Lung microvascular endothelial cell (primary cell): Measurements from ENCODE around the gene COG5. TPM values are rescaled to one million over a fixed set of nuclear protein-coding genes. Genes with fewer than 3 reads are reported as not detected.
"Not testable (repeated sequence)": the region's sequence is repeated elsewhere in the genome, so short reads cannot be mapped to it uniquely, and the experiment has no call there.

Experiments
- DNase-seq, 2 donors: peaks; one replicate each; pipeline versions ENCODE4 v3.0.0 to v3.0.0-alpha.2; 2010; ENCODE audit warnings: low read depth in 2 of 2
- total RNA-seq: library from RNA; depleted of rRNA; stranded (reverse); fragments of >200 nt; gene quantifications from 2 replicates; pipeline ENCODE4 v1.2.1, GENCODE V29; 2014

COG5 gene
- total RNA-seq, 1 donor from 2014 or later: 19.6 TPM

DNA sequence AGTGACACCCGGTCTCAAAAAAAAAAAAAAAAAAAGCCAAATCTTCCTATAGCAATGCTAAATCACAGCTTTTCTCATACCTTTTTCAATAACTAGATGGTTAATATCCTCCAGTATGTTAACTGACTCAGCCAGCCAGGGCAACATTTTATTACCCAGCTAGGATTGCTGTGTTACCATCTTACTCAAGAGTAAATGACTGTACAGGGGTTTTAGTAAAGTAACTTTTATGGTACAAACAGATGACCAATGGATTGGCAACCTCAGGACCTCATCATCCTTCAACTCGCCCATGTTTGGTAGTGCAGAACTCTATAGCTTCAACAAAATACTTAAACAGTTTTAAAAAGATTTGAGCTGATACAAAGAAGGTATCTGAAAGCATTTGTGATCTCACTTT lies 335.4 kb downstream of the COG5 start:
- DNase-seq: no peak

DNA sequence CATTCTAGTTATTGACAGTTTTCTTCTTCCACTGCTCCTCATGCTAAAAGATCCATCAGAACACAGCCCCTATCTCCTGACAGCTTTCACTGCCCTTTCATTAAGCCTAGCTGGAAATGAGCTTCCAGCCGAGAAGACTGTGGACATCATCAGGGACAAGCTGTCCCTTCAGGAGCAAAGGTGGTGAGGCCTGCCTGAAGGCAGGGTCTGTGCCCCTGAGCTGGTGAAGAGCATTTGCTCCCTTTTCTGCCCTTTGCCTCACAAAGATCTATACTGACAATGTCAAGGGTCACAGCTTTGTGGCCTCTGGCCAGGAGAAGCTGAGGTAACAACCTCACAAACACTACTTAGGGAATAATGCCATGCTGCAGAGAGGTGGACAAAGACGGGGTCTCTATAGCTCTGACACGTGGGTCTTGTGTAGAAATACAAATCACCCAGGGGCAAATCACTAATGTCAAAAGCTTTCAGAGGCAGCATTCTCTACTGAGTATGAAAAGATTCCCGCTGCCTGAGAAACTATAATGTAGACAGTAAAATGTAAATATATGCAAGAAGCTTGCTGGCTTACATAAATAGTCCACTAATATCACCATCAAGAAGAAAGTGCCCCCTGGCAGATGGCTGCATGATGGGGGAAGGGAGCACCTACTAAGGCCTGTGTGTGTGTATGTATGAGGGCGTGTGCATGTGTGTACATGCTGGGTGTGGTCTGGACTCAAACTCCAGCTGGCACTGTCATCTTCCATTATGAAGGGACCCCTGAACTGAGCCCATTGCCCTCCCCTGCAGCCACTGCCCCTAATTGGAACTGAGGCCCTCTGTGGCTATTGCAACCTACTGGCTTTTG lies 339.1 kb downstream of the COG5 start:
- DNase-seq: no peak

- not testable (repeated sequence) for DNase-seq
Measured at GRCh38 chr7:107220806-107221205, 342.9 kb downstream of the COG5 start.

DNA sequence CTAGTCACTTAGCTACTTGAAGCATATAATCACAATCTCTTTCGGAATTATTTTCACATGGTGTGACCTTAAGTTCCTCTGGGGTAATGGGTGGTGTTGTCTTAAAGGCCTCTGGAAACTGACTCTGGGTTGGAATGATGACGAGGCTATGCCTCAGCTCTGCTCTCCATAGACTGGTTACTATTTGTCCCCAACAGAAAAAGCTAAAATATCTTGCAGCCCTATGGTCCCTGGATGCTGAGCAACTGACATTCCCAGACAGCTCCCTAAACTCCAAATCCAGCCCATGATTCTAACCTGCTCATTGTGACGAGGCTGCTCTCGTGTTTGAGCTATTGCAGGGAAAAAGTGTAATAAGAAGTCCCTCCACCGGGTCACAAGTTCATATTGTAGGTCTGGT lies 343.4 kb downstream of the COG5 start:
- no peak for DNase-seq

DNA sequence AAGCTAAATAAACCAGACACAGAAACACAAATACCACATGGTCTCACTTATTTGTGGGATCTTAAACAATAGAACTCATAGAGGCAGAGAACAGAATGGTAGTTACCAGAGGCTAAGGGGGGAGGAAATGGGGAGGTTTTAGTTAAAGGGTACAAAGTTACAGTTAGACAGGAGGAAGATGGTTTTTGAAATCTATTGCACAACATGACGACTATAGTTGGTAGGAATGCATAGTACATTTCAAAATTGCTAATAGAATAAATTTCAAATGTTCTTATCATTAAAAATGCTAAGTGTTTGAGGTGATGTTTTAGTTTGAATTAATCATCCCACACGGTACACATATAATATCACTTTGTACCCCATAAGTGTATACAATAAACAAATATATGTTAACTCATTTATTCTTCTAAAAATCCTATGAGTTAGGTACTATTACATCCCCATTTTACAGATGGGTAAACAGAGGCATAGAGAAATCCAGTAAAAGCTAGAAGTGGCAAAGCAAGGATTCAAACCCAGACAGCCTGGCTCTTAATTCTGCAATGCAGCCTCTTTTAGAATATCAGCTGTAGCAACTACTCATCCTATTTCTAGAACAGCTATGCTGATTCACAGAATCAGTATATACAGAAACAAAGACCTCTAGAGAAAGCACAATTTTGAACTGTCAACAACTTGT lies 344.0 kb downstream of the COG5 start:
- DNase-seq: no peak

- no peak for DNase-seq
Measured at GRCh38 chr7:107213945-107214344, 349.8 kb downstream of the COG5 start.

DNA sequence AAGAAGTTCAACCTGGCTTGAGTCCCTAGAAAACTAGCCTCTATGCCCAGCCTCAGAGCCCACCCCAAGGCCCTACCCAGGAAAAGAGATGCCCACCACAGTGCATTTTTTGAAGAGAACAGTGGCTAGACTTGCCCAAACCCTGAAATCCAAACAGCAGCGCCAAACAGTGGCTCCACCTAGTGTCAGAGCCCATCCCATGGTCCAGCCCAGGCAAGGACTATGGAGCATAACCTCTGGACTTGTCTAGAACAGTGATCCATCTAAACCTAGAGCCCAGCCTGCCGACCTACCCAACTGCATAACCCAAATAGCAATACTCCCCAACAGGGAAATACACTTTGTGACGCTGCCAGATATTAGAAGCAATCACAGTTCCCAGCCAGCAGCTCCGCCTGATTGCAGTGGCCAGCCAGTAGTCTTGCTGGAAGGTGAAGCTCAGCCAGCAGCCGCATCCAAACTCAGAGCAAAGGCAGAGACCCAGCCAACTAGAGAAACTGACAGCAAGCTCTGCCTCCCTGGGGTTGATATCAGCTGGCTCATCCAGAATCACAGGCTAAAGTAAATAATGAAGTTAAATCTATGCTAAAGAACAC lies 350.4 kb downstream of the COG5 start:
- no peak for DNase-seq

GRCh38 chr7:107212725-107213124 lies 351.0 kb downstream of the COG5 start:
- DNase-seq: no peak

GRCh38 chr7:107210400-107210799 lies 353.3 kb downstream of the COG5 start:
- DNase-seq: no peak

- DNase-seq: no peak
Measured at GRCh38 chr7:107209565-107209964, 354.2 kb downstream of the COG5 start.

DNA sequence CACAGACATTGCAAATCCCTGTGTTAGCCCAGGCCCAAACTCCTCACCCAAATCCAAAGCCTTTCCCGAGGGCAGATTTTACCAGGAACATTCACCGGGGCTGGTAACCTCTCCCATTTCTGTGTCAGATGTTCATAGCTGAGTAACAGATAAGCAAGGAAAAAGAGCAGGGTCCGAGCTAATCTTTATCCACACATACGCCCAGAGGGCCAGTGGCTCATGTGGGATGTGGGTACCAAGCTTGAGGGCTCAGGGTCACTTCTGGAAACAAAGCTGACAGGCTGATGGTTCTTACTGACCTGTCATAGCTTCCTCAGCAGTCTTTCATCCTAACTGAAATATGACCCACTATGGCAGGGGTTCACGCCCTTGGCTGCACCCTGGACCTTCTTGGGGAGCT lies 355.2 kb downstream of the COG5 start:
- DNase-seq: no peak

DNA sequence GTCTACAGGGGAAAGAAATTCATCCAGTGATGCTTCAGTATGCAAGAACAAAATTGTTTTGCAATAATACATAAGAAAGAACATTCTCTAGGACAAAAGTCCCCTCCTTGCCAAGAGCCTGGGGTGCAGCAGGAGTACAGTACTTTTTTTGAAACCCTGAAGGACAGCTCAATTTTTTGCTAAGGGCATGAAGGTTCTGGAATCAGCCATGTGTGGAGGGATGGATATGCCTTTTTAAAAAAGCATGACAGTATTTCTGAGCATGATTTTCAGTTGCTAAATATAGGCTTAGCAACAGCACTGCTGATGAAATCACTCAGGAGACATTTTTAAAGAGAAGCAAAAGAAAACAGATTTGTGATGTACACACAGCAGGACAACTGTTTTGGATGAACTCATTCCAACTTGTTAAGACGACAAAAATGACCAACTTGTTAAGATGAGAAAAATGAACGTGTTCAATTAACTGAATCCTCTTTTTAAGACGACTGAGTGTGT lies 355.6 kb downstream of the COG5 start:
- no peak for DNase-seq

DNA sequence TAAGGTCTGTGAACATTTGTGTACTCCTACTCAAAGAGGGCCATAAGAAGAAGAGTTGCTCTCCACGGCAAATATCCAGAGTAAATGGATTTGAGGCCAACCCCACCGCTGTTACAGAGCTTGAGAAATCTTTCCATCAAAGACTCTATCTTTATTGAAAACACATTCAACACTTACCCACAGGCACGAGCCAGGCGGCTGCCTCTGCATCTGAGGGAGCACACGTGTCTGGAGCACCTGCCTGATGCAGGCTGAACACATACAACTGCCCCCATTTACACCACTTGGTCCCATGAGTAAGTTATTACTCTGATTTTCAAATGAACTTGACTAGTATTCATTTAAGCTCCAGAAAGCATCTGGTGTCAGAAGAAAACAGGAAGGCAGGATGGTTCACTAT lies 356.3 kb downstream of the COG5 start:
- no peak for DNase-seq

- DNase-seq: no peak
Measured at GRCh38 chr7:107206706-107207105, 357.0 kb downstream of the COG5 start.

- no peak for DNase-seq
Measured at GRCh38 chr7:107206136-107206535, 357.6 kb downstream of the COG5 start.

DNA sequence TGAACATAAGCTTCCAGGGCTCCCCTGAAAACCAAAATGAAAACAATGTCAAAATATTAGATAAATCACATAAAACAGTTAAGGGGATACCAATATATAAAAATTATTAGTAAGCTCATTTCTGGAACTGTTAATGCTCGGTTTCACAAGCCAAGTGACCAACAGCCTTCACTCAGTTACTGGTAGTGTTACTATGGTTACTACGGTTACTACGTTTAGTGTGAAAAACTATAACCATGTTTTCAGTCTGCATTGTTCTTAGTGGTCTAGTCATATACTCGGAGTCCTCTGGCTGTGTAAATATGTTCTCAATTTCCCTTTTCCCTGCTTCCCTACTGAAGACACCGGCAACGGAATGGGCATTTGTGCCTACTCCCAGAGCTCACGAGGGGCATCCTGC lies 360.1 kb downstream of the COG5 start:
- no peak for DNase-seq

DNA sequence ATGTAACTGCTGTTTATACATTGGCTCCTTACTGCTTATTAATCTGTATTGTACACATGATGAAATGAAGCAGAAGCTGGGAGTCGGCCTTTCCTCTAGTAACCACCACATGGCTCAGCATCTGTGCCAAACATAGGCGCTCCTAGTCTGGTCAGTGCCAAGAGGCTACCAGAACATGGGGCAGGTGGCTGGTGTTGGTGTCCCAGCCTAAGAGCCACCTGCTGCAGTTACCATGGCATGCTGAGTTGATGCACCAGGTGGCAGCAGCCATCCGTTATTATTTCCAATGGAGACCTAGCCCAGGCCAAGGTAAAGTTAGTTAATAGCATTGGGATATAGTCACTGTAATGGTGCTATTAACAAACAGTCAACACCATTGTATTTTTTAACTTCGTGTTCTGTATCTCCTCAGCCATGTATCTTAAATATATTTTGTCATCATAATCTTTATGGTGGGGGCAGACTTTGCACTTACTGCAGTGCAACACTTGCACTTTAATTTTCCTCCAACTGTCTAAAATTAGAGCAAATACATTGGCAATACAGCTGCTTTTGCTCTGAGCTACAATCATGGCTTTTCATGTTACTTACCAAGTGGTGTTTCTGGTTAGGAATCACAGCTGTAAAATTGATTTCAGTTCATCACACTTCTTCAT lies 361.8 kb downstream of the COG5 start:
- DNase-seq: peak; percentile 38 to 59

GRCh38 chr7:107196834-107197610 lies 366.7 kb downstream of the COG5 start:
- no peak for DNase-seq

GRCh38 chr7:107194052-107194451 lies 369.7 kb downstream of the COG5 start:
- no peak for DNase-seq

GRCh38 chr7:107190090-107190489 lies 373.6 kb downstream of the COG5 start:
- no peak for DNase-seq

- DNase-seq: no peak
Measured at GRCh38 chr7:107187774-107188173, 375.9 kb downstream of the COG5 start.
